HL-60 (cell line): ENCODE results near the gene OR2T11.

Source experiments
- DNase-seq, 2 experiments: peaks; one replicate each; pipeline ENCODE4 v3.0.0-alpha.2; 2010 to 2020; ENCODE audit warnings: low read depth in 1 of 2, low spot score in 1 of 2
- H3K27ac ChIP-seq: fragments of 250-450 bp; sonication (Bioruptor Pico); replicated peaks from 2 replicates; pipeline ENCODE4 v1.5.1; 2020; ENCODE audit warnings: mild to moderate bottlenecking, moderate library complexity
- H3K27me3 ChIP-seq: fragments of 250-450 bp; sonication (Bioruptor Pico); 2 replicates; pipeline ENCODE4 v1.5.1; 2021; ENCODE audit warnings: mild to moderate bottlenecking, moderate library complexity; ENCODE audit not compliant: insufficient read depth, poor library complexity, severe bottlenecking
- H3K4me3 ChIP-seq: replicated peaks from 2 replicates; pipeline ENCODE4 v1.5.1; 2011; ENCODE audit warnings: mild to moderate bottlenecking, control low read depth, low read length; ENCODE audit not compliant: insufficient read depth
- CTCF ChIP-seq: IDR thresholded peaks from one replicate; pipeline ENCODE4 v1.5.1; 2011; ENCODE audit warnings: low read length, control low read depth, inconsistent platforms; ENCODE audit not compliant: insufficient read depth
- GABPA ChIP-seq: IDR thresholded peaks from 2 replicates; pipeline ENCODE4 v1.6.1; 2012; ENCODE audit warnings: low read depth
- POLR2AphosphoS5 ChIP-seq: IDR thresholded peaks from 2 replicates; pipeline ENCODE4 v1.6.1; 2012; ENCODE audit warnings: low read depth
- REST ChIP-seq: IDR thresholded peaks from 2 replicates; pipeline ENCODE4 v1.6.1; 2012; ENCODE audit warnings: low read depth; ENCODE audit not compliant: insufficient replicate concordance
- SPI1 ChIP-seq: IDR thresholded peaks from 2 replicates; pipeline ENCODE4 v1.6.1; 2012; ENCODE audit warnings: low read depth, mild to moderate bottlenecking, borderline replicate concordance

OR2T11 gene

GRCh38 chr1:248627971-248628844 is 6.7 kb downstream of the OR2T11 start:
- no peak for DNase-seq
- H3K4me3 ChIP-seq: no peak overlapping the region
- no peak for TF ChIP-seq GABPA
- no peak for TF ChIP-seq POLR2AphosphoS5
- no peak for TF ChIP-seq REST
- no peak for TF ChIP-seq CTCF
- no peak for TF ChIP-seq SPI1
- H3K27ac ChIP-seq: no peak overlapping the region
- H3K27me3 ChIP-seq: no peaks in the 10 kb centered on the region

GRCh38 chr1:248625971-248626370 is 8.9 kb downstream of the OR2T11 start:
- no peak overlapping the region for H3K27ac ChIP-seq
- no peaks in the 10 kb centered on the region for H3K27me3 ChIP-seq
- H3K4me3 ChIP-seq: no peak overlapping the region
- TF ChIP-seq REST: no peak
- TF ChIP-seq SPI1: no peak
- TF ChIP-seq GABPA: no peak
- TF ChIP-seq CTCF: no peak
- TF ChIP-seq POLR2AphosphoS5: no peak
- no peak for DNase-seq

GRCh38 chr1:248625166-248625565 is 9.7 kb downstream of the OR2T11 start:
- H3K4me3 ChIP-seq: no peak overlapping the region
- H3K27me3 ChIP-seq: no peaks in the 10 kb centered on the region
- no peak overlapping the region for H3K27ac ChIP-seq
- TF ChIP-seq REST: no peak
- TF ChIP-seq GABPA: no peak
- no peak for TF ChIP-seq SPI1
- no peak for TF ChIP-seq POLR2AphosphoS5
- TF ChIP-seq CTCF: no peak
- DNase-seq: no peak
